HUES64 (cell line): ENCODE measurements around the gene TINCR.

Source experiments
- H3K27ac ChIP-seq: 2 replicates; pipeline ENCODE4 v1.7.0; 2013; ENCODE audit warnings: low read depth, low read length, inconsistent platforms
- H3K27me3 ChIP-seq: 2 replicates; pipeline ENCODE4 v1.6.1; 2013; ENCODE audit warnings: mild to moderate bottlenecking, low read length; ENCODE audit not compliant: insufficient read depth
- H3K36me3 ChIP-seq: 2 replicates; pipeline ENCODE4 v1.6.1; 2013; ENCODE audit warnings: mild to moderate bottlenecking, low read length; ENCODE audit not compliant: insufficient read depth
- H3K4me1 ChIP-seq: 2 replicates; pipeline ENCODE4 v1.6.1; 2013; ENCODE audit warnings: mild to moderate bottlenecking, low read length, moderate library complexity; ENCODE audit not compliant: insufficient read depth
- H3K4me3 ChIP-seq: 2 replicates; pipeline ENCODE4 v1.5.1; 2013; ENCODE audit warnings: mild to moderate bottlenecking, low read length, moderate library complexity
- H3K9ac ChIP-seq: 2 replicates; pipeline ENCODE4 v1.6.1; 2013; ENCODE audit warnings: mild to moderate bottlenecking, low read depth, low read length
- H3K9me3 ChIP-seq: 2 replicates; pipeline ENCODE4 v1.6.1; 2013; ENCODE audit warnings: low read depth, low read length; ENCODE audit not compliant: insufficient read depth
- WGBS: fragments of 150-250, 120-280 bp; methylation state at CpG from one replicate; pipeline ENCODE4 v1.1.7; 2013; ENCODE audit warnings: missing lambda C conversion rate; 5-methylcytosine and 5-hydroxymethylcytosine counted together

Gene TINCR

DNA sequence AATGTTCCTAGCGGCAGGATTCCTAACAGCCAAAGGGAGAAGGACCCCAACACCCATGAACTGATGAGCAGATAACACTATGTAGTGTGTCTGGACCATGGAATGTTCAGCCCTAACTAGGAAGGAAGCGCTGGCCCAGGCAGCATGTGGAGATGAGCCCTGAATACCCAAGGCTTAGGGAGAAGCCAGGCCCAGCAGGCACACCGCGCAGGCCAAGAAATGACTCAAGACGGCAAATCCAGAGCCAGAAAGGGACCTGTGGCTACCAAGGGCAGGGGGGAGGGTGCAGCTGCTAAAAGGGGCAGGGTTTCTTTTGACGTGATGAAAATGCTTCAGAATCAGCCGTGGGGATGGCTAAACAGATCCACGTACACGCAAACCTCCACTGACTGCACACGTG is 20.7 kb upstream of the TINCR start:
- H3K27me3 ChIP-seq: no peaks in the 10 kb centered on the region
- 94% methylated on average over 10 of the region's 10 CpGs for WGBS
- H3K4me1 ChIP-seq: peaks cover 17% of the 10 kb centered on the region
- no peaks in the 10 kb centered on the region for H3K9me3 ChIP-seq
- no peak overlapping the region for H3K27ac ChIP-seq
- no peak overlapping the region for H3K4me3 ChIP-seq
- no peak overlapping the region for H3K9ac ChIP-seq
- peaks cover 65% of the 10 kb centered on the region for H3K36me3 ChIP-seq

GRCh38 chr19:5587661-5588060 is 19.9 kb upstream of the TINCR start:
- Histone ChIP-seq H3K4me3 (no peak overlapping the region), H3K36me3 (peaks cover 58% of the 10 kb centered on the region), H3K9me3 (no peaks in the 10 kb centered on the region), H3K27me3 (no peaks in the 10 kb centered on the region), H3K4me1 (peaks cover 17% of the 10 kb centered on the region), H3K27ac (no peak overlapping the region), H3K9ac (no peak overlapping the region)
- WGBS: 95% methylated on average over 23 of the region's 23 CpGs

- 92% methylated on average over 16 of the region's 16 CpGs for WGBS
- Histone ChIP-seq H3K9me3 (no peaks in the 10 kb centered on the region), H3K27me3 (no peaks in the 10 kb centered on the region), H3K27ac (no peak overlapping the region), H3K4me3 (no peak overlapping the region), H3K36me3 (peaks cover 52% of the 10 kb centered on the region), H3K9ac (no peak overlapping the region), H3K4me1 (peaks cover 17% of the 10 kb centered on the region)
These were observed 19.3 kb upstream of the TINCR start for GRCh38 chr19:5587071-5587455.

DNA sequence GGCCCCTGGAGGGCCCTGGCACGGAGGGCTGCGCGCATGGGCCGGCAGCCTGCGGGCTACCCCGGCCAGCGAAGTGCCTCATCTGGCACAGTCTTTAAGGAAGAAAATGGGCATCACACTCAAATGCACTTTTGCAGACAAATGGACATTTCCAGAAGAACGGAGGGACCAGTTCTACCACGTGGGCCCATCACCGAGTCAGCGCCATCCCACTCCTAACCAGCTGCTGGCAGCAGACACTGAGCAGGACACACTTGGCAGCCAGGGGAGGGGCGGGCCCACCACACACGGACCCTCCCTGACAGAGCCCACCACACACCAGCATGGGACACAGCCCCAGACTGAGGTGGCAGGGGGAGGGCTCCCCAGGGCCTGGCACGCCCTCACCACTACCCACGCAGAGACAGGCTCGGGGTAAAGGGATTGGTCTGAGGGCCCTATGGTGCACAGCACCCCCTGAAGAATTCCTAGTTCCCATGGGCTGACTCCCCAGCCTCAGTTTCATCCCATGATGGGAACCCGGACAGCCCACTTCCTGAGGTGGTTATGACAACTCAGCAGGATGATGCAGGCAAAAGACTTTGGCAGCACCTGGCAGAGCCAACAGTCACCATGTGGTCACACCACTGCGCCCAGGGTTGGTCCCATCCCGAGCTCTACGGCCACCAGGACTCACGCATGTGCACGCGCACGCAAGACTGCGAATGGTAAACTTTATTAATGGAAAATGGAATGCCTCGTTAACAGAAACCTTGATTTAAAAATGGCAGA is 18.7 kb upstream of the TINCR start:
- H3K27me3 ChIP-seq: no peaks in the 10 kb centered on the region
- WGBS: 81% methylated on average over 25 of the region's 26 CpGs
- peaks cover 46% of the 10 kb centered on the region for H3K36me3 ChIP-seq
- H3K27ac ChIP-seq: peak overlapping the region; percentile 92
- no peaks in the 10 kb centered on the region for H3K9me3 ChIP-seq
- peaks cover 17% of the 10 kb centered on the region for H3K4me1 ChIP-seq
- H3K4me3 ChIP-seq: peak overlapping the region; percentile 31
- H3K9ac ChIP-seq: no peak overlapping the region

DNA sequence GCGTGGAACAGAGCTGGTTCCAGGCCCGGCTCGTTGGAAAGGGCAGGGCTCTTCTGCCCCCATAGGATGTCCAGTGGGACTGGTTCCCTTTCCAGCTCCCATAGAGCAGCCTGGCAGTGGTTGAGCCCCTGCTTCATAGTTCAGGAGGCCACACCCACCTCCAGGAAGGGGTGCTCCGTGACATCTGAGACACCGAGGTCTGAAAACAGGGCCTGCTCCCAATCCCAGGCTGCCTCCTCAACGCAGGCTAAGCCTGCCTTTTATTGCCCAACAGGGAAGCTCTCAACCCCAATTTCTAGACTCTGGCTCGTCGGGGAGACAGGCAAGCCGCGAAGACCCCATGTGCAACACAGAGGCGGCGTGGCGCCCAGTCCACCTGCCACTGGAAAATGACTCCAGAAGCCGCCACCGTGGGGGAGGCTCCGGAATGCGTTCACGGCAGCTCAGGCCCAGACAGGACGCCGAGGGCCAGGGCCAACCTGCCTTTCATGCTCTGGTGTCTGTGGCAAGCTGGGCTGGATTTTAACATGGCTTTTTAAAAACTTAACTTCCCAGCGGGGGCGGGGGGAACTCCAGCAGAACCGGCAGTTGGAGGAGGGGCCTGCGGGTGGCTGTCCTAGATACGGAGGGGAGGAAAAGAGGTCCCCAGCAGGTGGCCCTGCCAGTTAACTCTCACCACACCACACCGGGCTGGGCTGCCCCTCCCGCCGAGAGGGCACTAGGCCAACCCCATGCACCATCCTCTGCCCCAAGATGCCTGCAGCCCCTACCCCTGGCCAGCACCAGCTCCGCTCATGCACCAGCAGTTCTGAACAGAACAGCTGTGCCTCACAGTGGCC is 17.9 kb upstream of the TINCR start:
- peaks cover 40% of the 10 kb centered on the region for H3K36me3 ChIP-seq
- H3K27ac ChIP-seq: peak overlapping the region; percentile 92
- WGBS: 16% methylated on average over 29 of the region's 29 CpGs
- H3K4me3 ChIP-seq: peak overlapping the region; percentile 31
- peak overlapping the region; percentile 27 for H3K9ac ChIP-seq
- peaks cover 17% of the 10 kb centered on the region for H3K4me1 ChIP-seq
- H3K27me3 ChIP-seq: no peaks in the 10 kb centered on the region
- no peaks in the 10 kb centered on the region for H3K9me3 ChIP-seq

DNA sequence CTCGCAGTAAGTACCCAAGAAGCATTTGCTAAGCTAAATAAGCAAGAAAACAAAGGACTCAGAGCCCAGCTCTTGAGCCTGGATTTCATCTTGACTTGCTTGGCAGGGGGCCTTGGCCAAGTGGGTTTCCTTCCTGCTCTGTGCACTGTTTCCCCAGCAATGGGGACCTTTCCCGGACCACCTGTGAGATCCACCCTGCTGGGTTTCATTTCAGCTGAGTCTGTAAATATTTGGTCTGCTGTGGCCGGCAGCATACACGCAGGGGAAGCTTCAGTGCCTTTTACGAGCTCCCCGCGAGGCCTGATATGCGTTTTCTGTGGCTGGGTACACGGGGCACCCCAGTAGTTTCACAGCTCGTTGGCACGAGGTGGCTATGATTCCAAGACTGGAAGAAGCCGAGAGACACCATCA is 12.4 kb upstream of the TINCR start:
- no peaks in the 10 kb centered on the region; the same call in 1 of the 2 replicates for H3K36me3 ChIP-seq
- peaks cover 12% of the 10 kb centered on the region for H3K4me1 ChIP-seq
- peak overlapping the region; percentile 46; the same call in 1 of the 2 replicates for H3K27ac ChIP-seq
- WGBS: 57% methylated on average over 12 of the region's 12 CpGs
- H3K4me3 ChIP-seq: no peak overlapping the region
- H3K9me3 ChIP-seq: no peaks in the 10 kb centered on the region
- peak overlapping the region; percentile 40; the same call in 1 of the 2 replicates for H3K9ac ChIP-seq
- H3K27me3 ChIP-seq: no peaks in the 10 kb centered on the region

GRCh38 chr19:5579697-5580096 is 11.9 kb upstream of the TINCR start:
- no peaks in the 10 kb centered on the region for H3K27me3 ChIP-seq
- no peak overlapping the region for H3K9ac ChIP-seq
- no peaks in the 10 kb centered on the region for H3K9me3 ChIP-seq
- 94% methylated on average over 7 of the region's 7 CpGs for WGBS
- no peak overlapping the region for H3K4me3 ChIP-seq
- H3K27ac ChIP-seq: no peak overlapping the region; the same call in 1 of the 2 replicates
- H3K36me3 ChIP-seq: no peaks in the 10 kb centered on the region; the same call in 1 of the 2 replicates
- peaks cover 10% of the 10 kb centered on the region; the same call in 1 of the 2 replicates for H3K4me1 ChIP-seq

DNA sequence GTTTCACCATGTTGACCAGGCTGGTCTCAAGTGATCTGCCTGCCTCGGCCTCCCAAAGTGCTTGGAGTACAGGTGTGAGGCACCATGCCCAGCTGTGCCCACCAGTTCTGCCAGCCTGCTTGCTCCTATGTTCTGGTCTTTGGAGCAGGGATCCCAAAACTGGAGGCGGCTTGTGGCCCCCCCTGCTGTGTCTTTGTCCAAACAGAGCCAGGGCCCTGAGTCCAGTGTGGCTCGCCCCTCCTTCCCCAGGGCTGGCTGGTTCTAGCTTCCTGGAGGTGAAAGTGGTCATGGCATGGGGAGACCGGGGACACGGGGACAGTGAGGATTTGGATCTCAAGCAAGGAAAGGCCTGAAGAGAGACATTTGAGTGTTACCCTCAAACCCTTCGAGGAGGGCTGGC is 11.5 kb upstream of the TINCR start:
- Histone ChIP-seq H3K27ac (no peak overlapping the region), H3K36me3 (no peaks in the 10 kb centered on the region; the same call in 1 of the 2 replicates), H3K9ac (no peak overlapping the region), H3K27me3 (no peaks in the 10 kb centered on the region), H3K9me3 (no peaks in the 10 kb centered on the region), H3K4me3 (no peak overlapping the region), H3K4me1 (peaks cover 10% of the 10 kb centered on the region; the same call in 1 of the 2 replicates)
- 89% methylated on average over 6 of the region's 6 CpGs for WGBS

DNA sequence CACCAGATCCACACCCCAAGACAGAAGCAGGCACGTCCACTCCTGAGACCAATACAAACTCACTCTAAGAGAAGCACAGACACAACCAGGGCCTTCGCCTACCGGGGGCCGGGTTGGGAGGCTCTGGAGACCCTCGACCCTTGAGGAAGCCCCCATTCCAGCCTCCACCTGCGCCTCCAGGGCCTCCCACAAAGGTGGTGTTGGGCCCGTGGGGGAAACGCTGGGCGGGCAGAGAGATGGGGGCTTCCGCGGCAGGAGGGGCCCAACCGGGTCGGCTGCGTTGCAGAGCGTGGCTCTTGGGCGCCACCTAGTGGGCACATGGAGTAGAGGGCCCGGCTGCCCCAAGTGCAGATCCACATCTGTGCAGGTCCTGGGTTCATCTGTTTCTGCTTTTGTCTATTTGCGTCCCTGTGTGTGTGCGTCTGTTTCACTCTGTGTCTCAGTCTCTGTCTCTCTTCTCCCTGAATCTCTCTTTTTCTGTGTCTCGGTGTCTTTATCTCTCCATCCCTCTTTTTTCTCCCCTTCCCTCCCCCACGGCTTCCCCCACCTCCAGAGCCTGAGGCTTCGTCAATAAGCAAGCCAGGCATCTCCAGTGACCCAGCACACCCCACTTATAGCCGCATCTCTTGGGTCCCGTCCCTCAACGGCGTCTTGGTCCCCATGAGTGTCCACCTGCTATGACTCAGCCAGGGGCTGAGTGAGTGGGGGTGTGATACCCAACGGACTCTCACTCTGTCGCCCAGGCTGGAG is 10.5 kb upstream of the TINCR start:
- H3K27me3 ChIP-seq: no peaks in the 10 kb centered on the region
- no peaks in the 10 kb centered on the region; the same call in 1 of the 2 replicates for H3K36me3 ChIP-seq
- H3K9me3 ChIP-seq: no peaks in the 10 kb centered on the region
- no peak overlapping the region for H3K27ac ChIP-seq
- peaks cover 10% of the 10 kb centered on the region; the same call in 1 of the 2 replicates for H3K4me1 ChIP-seq
- H3K4me3 ChIP-seq: no peak overlapping the region; the same call in 1 of the 2 replicates
- 33% methylated on average over 28 of the region's 28 CpGs for WGBS
- 0 out of 2 replicates have a peak overlapping the region, but pooled peaks have one; percentile 18 for H3K9ac ChIP-seq

DNA sequence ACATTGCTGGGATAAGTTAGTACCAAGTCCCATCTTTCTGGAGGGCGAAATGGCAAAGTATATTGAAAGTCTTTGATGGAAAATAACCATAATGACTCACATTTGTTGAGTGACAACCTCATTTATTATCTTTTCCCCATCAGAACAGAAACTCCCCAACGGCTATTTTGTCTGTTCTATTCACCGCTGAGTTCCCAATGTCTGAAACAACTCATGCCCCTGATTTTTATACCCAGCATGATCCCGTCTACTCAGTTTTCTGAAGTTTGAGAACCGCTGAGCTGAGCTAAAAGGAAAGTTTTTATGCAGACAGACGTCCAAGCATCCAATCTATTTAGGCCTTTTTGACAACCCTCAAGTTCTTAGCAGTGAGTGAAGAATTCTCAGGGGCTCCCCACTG is 7.8 kb upstream of the TINCR start:
- Histone ChIP-seq H3K9me3 (no peaks in the 10 kb centered on the region), H3K4me3 (no peak overlapping the region), H3K9ac (no peak overlapping the region), H3K27ac (no peak overlapping the region), H3K27me3 (no peaks in the 10 kb centered on the region), H3K36me3 (no peaks in the 10 kb centered on the region), H3K4me1 (peaks cover 10% of the 10 kb centered on the region; the same call in 1 of the 2 replicates)
- WGBS: 97% methylated on average over 6 of the region's 6 CpGs
